Ureter (tissue), 1 donor: ENCODE measurements around the gene SPRR1A. TPM values are rescaled to one million over a fixed set of nuclear protein-coding genes. Genes with fewer than 3 reads are reported as not detected.

ENCODE experiments used
- DNase-seq: peaks from one replicate; pipeline ENCODE4 v3.0.0-alpha.2; 2020; ENCODE audit warnings: low spot score
- total RNA-seq: library from RNA; stranded (reverse); gene quantifications from one replicate; pipeline ENCODE4 v1.2.4, GENCODE V29; 2023
- donor health status: DM: yes; HTN: yes; CAD: no.

SPRR1A gene
- total RNA-seq, 1 donor from 2014 or later: 13.8 TPM

GRCh38 chr1:153030895-153031294 is 47.0 kb downstream of the SPRR1A start, which contains the start of gene SPRR1B:
Gene SPRR1B, plus strand, starts transcription at chr1:153031203. Its CDS starts 1,143 bp downstream, at chr1:153032346.
- DNase-seq: no peak

- no peak for DNase-seq
Measured at GRCh38 chr1:153032073-153032472, 48.2 kb downstream of the SPRR1A start.

GRCh38 chr1:153032677-153033308 is 48.9 kb downstream of the SPRR1A start:
- DNase-seq: no peak

- no peak for DNase-seq
Measured at GRCh38 chr1:153035211-153035610, 51.3 kb downstream of the SPRR1A start.

Other genes starting within 250 kb of the SPRR1A start
- gene KPRP, start 226.1 kb upstream of the SPRR1A start, total RNA-seq: not detected
- gene LCE1F, start 208.9 kb upstream of the SPRR1A start, total RNA-seq: not detected
- gene LCE1E, start 197.8 kb upstream of the SPRR1A start, total RNA-seq: not detected
- gene LCE1D, start 187.4 kb upstream of the SPRR1A start, total RNA-seq: not detected
- not detected for gene LCE1C, start 177.4 kb upstream of the SPRR1A start, total RNA-seq
- not detected for gene LCE1B, start 172.1 kb upstream of the SPRR1A start, total RNA-seq
- not detected for gene LCE1A, start 156.6 kb upstream of the SPRR1A start, total RNA-seq
- gene LCE6A, start 141.2 kb upstream of the SPRR1A start, total RNA-seq: not detected
- not detected for gene LCE7A, start 124.1 kb upstream of the SPRR1A start, total RNA-seq
- not detected for gene SMCP, start 105.8 kb upstream of the SPRR1A start, total RNA-seq
- gene IVL, start 75.5 kb upstream of the SPRR1A start, total RNA-seq: 43.4 TPM
- not detected for gene SPRR5, start 36.9 kb upstream of the SPRR1A start, total RNA-seq
- gene SPRR4, start 13.4 kb upstream of the SPRR1A start, total RNA-seq: not detected
- 79.0 TPM for gene SPRR3, start 17.7 kb downstream of the SPRR1A start, total RNA-seq
- 0.91 TPM for gene SPRR1B, start 47.1 kb downstream of the SPRR1A start, total RNA-seq
- gene SPRR2D, start 57.0 kb downstream of the SPRR1A start, total RNA-seq: not detected
- 0.96 TPM for gene SPRR2A, start 73.4 kb downstream of the SPRR1A start, total RNA-seq
- gene SPRR2B, start 87.5 kb downstream of the SPRR1A start, total RNA-seq: not detected
- not detected for gene SPRR2E, start 110.4 kb downstream of the SPRR1A start, total RNA-seq
- gene SPRR2F, start 129.4 kb downstream of the SPRR1A start, total RNA-seq: not detected
- gene SPRR2G, start 166.8 kb downstream of the SPRR1A start, total RNA-seq: not detected
- gene LELP1, start 219.3 kb downstream of the SPRR1A start, total RNA-seq: not detected
- not detected for gene PRR9, start 233.5 kb downstream of the SPRR1A start, total RNA-seq